Small intestine (tissue), 7 donors: ENCODE data around the gene TCF7L2. TPM values are rescaled to one million over a fixed set of nuclear protein-coding genes. Genes with fewer than 3 reads are reported as not detected.
A peak's percentile ranks its signal among the peaks of the same experiment; 100 is the strongest.

Experiments used
- DNase-seq, 2 donors: peaks; one replicate each; pipeline versions ENCODE4 v3.0.0 to v3.0.0-alpha.2; 2013
- FAIRE-seq: peaks from 2 replicates; lab custom pipeline; 2012; peaks lifted over from hg19 to GRCh38; lab: Jason Lieb, UNC
- H3K27ac ChIP-seq, 3 donors: one replicate each; pipeline ENCODE4 v1.5.1; 2013; ENCODE audit warnings: low read length in 2 of 3, mild to moderate bottlenecking in 2 of 3, control low read depth in 1 of 3, inconsistent platforms in 1 of 3, low read depth in 1 of 3, moderate library complexity in 1 of 3
- H3K27me3 ChIP-seq, 3 donors: one replicate each; pipeline ENCODE4 v1.6.1; 2013; ENCODE audit warnings: low read length in 3 of 3, inconsistent platforms in 1 of 3; ENCODE audit not compliant: control insufficient read depth in 3 of 3, insufficient read depth in 3 of 3
- H3K36me3 ChIP-seq, 3 donors: one replicate each; pipeline ENCODE4 v1.6.1; 2013; ENCODE audit warnings: low read length in 3 of 3, inconsistent platforms in 1 of 3, low read depth in 1 of 3, mild to moderate bottlenecking in 1 of 3, moderate library complexity in 1 of 3; ENCODE audit not compliant: control insufficient read depth in 3 of 3, insufficient read depth in 2 of 3
- H3K4me1 ChIP-seq, 3 donors: one replicate each; pipeline ENCODE4 v1.6.1; 2013; ENCODE audit warnings: low read length in 2 of 3, inconsistent platforms in 1 of 3, low read depth in 1 of 3, mild to moderate bottlenecking in 1 of 3, moderate library complexity in 1 of 3; ENCODE audit not compliant: control insufficient read depth in 3 of 3, insufficient read depth in 2 of 3
- H3K4me3 ChIP-seq, 3 donors: one replicate each; pipeline ENCODE4 v1.5.1; 2013; ENCODE audit warnings: low read length in 3 of 3, control low read depth in 1 of 3, inconsistent platforms in 1 of 3, low read depth in 1 of 3, mild to moderate bottlenecking in 1 of 3, moderate library complexity in 1 of 3
- H3K9me3 ChIP-seq, 2 donors: one replicate each; pipeline ENCODE4 v1.6.1; 2013; ENCODE audit warnings: low read depth in 1 of 2, low read length in 1 of 2; ENCODE audit not compliant: control insufficient read depth in 2 of 2, insufficient read depth in 1 of 2
- WGBS, 3 donors: extraction: QIAGEN DNeasy Blood & Tissue Kit; methylation state at CpG; one replicate each; pipeline ENCODE4 v1.1.7; 2013; 5-methylcytosine and 5-hydroxymethylcytosine counted together
- polyA plus RNA-seq, 4 donors: library from polyadenylated mRNA; stranded (reverse) in 3 of 4; unstranded in 1 of 4; fragments of 200-250 nt in 3 of 4; fragments of 120-200 nt in 1 of 4; gene quantifications; one replicate each; pipeline versions ENCODE4 v1.2.1 to v1.2.3, GENCODE V29; 2013
- donor health status: healthy with polysubstance abuse.
- donor health status: control.
- donor health status: control.
- donor health status: Bipolar disorder and iron deficiency.
- donor health status: healthy.

The TCF7L2 gene
- polyA plus RNA-seq, 4 donors = 13.2 to 50.3 (median 18.8) TPM

GRCh38 chr10:113080061-113080924 is 130.2 kb downstream of the TCF7L2 start:
- FAIRE-seq = no peak
- H3K27me3 ChIP-seq = no peaks in the 10 kb centered on the region
- H3K9me3 ChIP-seq = no peaks in the 10 kb centered on the region
- 84 to 91% (median 84%) methylated on average over 8 of the region's 8 CpGs for WGBS, 3 donors
- DNase-seq = no peak
- no peak overlapping the region for H3K27ac ChIP-seq
- peaks cover 0 to 27% (median 3%) of the 10 kb centered on the region in 3 donors for H3K36me3 ChIP-seq
- H3K4me1 ChIP-seq = peaks cover 0 to 11% (median 2%) of the 10 kb centered on the region in 3 donors
- no peak overlapping the region for H3K4me3 ChIP-seq

DNA sequence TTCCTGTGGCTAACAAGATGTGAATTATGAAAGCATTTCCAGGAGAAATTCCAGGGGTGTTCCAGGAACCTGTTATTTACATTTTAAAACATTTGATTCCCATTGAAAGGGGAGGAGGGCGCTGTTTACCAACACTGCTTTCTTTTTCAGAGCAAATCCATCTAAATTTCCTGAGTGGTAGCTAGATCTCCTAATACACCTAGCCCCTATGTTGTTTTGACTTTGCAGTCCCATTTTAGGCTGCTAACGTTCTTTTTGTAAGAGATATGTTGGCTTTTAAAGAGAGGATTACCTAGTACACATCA is 130.8 kb downstream of the TCF7L2 start:
- Histone ChIP-seq H3K4me1 (peaks cover 2 to 17% (median 2%) of the 10 kb centered on the region in 3 donors), H3K27me3 (no peaks in the 10 kb centered on the region), H3K9me3 (no peaks in the 10 kb centered on the region), H3K36me3 (peaks cover 0 to 29% (median 3%) of the 10 kb centered on the region in 3 donors), H3K27ac (no peak overlapping the region), H3K4me3 (no peak overlapping the region)
- DNase-seq (no peak), FAIRE-seq (no peak)
- 75 to 91% (median 83%) methylated on average over 2 of the region's 2 CpGs for WGBS, 3 donors

DNA sequence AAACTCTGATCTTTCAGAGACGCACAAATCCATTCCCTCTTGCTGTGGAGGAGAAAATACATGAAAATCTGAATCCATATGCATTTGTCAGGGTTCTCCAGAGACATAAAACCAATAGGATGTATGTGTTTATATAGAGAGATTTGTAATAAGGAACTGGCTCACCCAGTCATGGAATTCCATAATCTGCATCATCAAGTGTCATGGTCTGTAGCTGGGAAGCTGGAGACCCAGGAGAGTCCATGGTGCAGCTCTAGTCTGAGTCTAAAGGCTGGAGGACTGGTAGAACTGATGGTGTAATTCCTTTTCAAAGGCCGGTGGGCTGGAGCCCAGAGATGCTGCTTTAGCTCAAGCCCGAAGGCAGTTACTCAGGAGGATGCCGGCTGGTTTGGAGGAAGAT is 134.0 kb downstream of the TCF7L2 start:
- Histone ChIP-seq H3K4me1 (peaks cover 6 to 40% (median 7%) of the 10 kb centered on the region in 3 donors), H3K9me3 (no peaks in the 10 kb centered on the region), H3K27ac (peak overlapping the region in 1 of 3 donors; percentile 81), H3K4me3 (no peak overlapping the region), H3K27me3 (no peaks in the 10 kb centered on the region), H3K36me3 (peaks cover 0 to 23% (median 0%) of the 10 kb centered on the region in 3 donors)
- no peak for DNase-seq
- WGBS, 3 donors = 93 to 97% (median 95%) methylated on average over 4 of the region's 4 CpGs
- no peak for FAIRE-seq

- no peaks in the 10 kb centered on the region for H3K27me3 ChIP-seq
- no peak for DNase-seq
- WGBS, 3 donors = 89 to 94% (median 90%) methylated on average over 4 of the region's 4 CpGs
- H3K27ac ChIP-seq = peak overlapping the region; percentile 72 to 85 (median 81)
- peaks cover 0 to 30% (median 0%) of the 10 kb centered on the region in 3 donors for H3K36me3 ChIP-seq
- peaks cover 7 to 40% (median 10%) of the 10 kb centered on the region in 3 donors for H3K4me1 ChIP-seq
- no peak for FAIRE-seq
- no peaks in the 10 kb centered on the region for H3K9me3 ChIP-seq
- H3K4me3 ChIP-seq = no peak overlapping the region
Measured at GRCh38 chr10:113085776-113086175, 135.7 kb downstream of the TCF7L2 start.

DNA sequence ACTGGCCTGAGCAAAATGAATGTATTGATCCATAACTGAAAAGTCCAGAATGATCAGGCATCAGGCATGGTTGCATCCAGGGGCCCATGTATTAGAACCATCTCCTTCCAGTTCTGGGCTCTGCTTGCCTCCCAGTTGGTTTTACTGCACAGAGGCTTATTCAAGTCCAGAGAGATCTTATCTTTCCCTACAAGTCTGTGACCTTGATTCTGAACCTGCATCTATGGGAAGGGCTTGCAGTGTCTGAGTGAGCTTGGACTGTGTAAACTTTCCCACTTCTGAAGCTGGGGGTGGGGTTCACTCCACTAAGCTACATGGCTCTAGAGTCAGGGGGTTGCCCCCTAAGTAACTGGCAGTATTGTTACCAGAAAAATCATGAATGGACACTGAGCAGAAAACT is 136.2 kb downstream of the TCF7L2 start:
- Histone ChIP-seq H3K4me3 (no peak overlapping the region), H3K9me3 (no peaks in the 10 kb centered on the region), H3K4me1 (peaks cover 7 to 44% (median 10%) of the 10 kb centered on the region in 3 donors), H3K27me3 (no peaks in the 10 kb centered on the region), H3K27ac (peak overlapping the region; percentile 72 to 85 (median 81)), H3K36me3 (peaks cover 0 to 34% (median 0%) of the 10 kb centered on the region in 3 donors)
- FAIRE-seq = no peak
- peak; percentile 52 to 68 for DNase-seq

DNA sequence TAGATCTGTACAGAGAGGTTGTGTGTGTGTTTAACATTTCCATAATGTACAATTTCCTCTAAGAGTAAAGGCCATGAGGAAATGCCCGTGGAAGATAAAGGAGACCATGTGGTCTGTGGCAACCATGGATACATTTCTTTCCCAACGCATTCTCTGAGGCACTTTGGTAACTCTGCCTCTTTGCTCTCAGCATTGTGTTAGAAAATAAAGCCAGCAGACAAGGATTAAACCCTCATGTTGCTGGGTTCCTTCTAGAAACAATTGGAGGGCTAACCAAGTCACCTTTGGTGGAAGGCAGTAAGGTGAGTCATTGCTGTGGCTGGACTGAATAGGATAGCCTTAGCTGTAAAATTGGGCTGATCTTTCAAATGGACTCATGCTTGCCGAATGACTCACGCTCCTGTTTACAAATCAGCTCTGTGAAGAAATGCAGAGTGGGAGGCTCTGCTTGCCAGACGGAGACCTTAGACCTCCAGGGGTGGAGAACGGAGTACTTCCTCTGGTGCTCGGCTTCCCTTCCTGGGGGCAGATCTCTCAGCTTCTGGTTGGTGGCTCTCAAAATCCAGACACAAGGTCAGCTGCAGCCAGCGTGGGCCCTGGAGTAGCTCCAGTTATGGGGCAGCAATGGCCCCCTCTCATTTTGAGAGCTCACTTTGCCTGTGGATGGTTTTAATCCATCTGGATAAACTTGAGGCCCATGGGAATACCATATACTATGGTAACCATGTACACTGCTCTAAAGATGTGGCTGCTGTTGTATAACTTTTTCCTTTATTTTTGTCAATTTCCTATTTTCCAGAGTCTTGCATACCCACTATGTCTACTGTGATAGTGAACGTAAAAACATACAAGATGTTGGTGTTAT is 137.3 kb downstream of the TCF7L2 start:
- H3K27me3 ChIP-seq = no peaks in the 10 kb centered on the region
- H3K4me1 ChIP-seq = peaks cover 10 to 54% (median 13%) of the 10 kb centered on the region in 3 donors
- H3K9me3 ChIP-seq = no peaks in the 10 kb centered on the region
- DNase-seq (peak; percentile 86 to 97), FAIRE-seq (no peak)
- peaks cover 0 to 40% (median 0%) of the 10 kb centered on the region in 3 donors for H3K36me3 ChIP-seq
- 23 to 38% (median 36%) methylated on average over 9 of the region's 9 CpGs for WGBS, 3 donors
- H3K4me3 ChIP-seq = no peak overlapping the region
- peak overlapping the region; percentile 67 to 81 (median 70) for H3K27ac ChIP-seq

GRCh38 chr10:113088194-113088593 is 138.1 kb downstream of the TCF7L2 start:
- H3K36me3 ChIP-seq = peaks cover 0 to 38% (median 0%) of the 10 kb centered on the region in 3 donors
- H3K9me3 ChIP-seq = no peaks in the 10 kb centered on the region
- H3K27me3 ChIP-seq = no peaks in the 10 kb centered on the region
- WGBS, 3 donors = 95 to 97% (median 97%) methylated on average over 2 of the region's 2 CpGs
- no peak overlapping the region for H3K4me3 ChIP-seq
- FAIRE-seq (no peak), DNase-seq (no peak)
- H3K27ac ChIP-seq = peak overlapping the region; percentile 6 to 81 (median 51)
- peaks cover 12 to 62% (median 16%) of the 10 kb centered on the region in 3 donors for H3K4me1 ChIP-seq

GRCh38 chr10:113089551-113089950 is 139.5 kb downstream of the TCF7L2 start:
- Histone ChIP-seq H3K9me3 (no peaks in the 10 kb centered on the region), H3K4me1 (peaks cover 12 to 67% (median 19%) of the 10 kb centered on the region in 3 donors), H3K4me3 (no peak overlapping the region), H3K36me3 (peaks cover 0 to 33% (median 0%) of the 10 kb centered on the region in 3 donors), H3K27ac (peak overlapping the region in 2 of 3 donors; percentile 41 to 61), H3K27me3 (no peaks in the 10 kb centered on the region)
- DNase-seq (no peak), FAIRE-seq (no peak)
- WGBS, 3 donors = 78 to 87% (median 84%) methylated on average over 9 of the region's 9 CpGs
